HFFc6 (cell line): ENCODE measurements around the gene ANOS1. TPM values are rescaled to one million over a fixed set of nuclear protein-coding genes. Genes with fewer than 3 reads are reported as not detected.

Source experiments
- DNase-seq: peaks from one replicate; pipeline ENCODE4 v3.0.0-alpha.2; 2018
- H3K27ac Mint-ChIP-seq: 2 replicates; pipeline ENCODE4 v1.8.0; 2020; ENCODE audit warnings: mild to moderate bottlenecking, mixed read lengths
- H3K27me3 Mint-ChIP-seq: 2 replicates; pipeline ENCODE4 v1.8.0; 2021; ENCODE audit warnings: mild to moderate bottlenecking, moderate library complexity, mixed read lengths; ENCODE audit not compliant: insufficient read depth
- H3K36me3 Mint-ChIP-seq: 2 replicates; pipeline ENCODE4 v1.8.0; 2021; ENCODE audit warnings: low read depth, mixed read lengths
- H3K4me1 Mint-ChIP-seq: 2 replicates; pipeline ENCODE4 v1.8.0; 2020; ENCODE audit warnings: low read depth, mixed read lengths
- H3K4me3 Mint-ChIP-seq: 2 replicates; pipeline ENCODE4 v1.8.0; 2020; ENCODE audit warnings: mild to moderate bottlenecking, moderate library complexity, mixed read lengths
- H3K9me3 Mint-ChIP-seq: 2 replicates; pipeline ENCODE4 v1.8.0; 2020; ENCODE audit warnings: mild to moderate bottlenecking, mixed read lengths
- total RNA-seq, 6 experiments: library from RNA; stranded (reverse); fragmentation: NEBNext Ultra II Directional; extraction: Animal tissue kit (Norgen Biotek cat#: 25700); gene quantifications; 2 replicates in 1 of 6; 3 replicates in 5 of 6; pipeline ENCODE4 v1.2.3, GENCODE V29; 2021
- TF ChIP-seq, protein P1 (sequence below): fragments of 200-600 bp; sonication (generic); IDR thresholded peaks from 2 replicates; pipeline ENCODE4 v1.5.0; 2021; ENCODE audit warnings: antibody characterized with exemption, mild to moderate bottlenecking

ANOS1 gene
- total RNA-seq, 6 experiments from 2014 or later: 0.02 to 0.12 (median 0.07) TPM; not detected in 3

DNA sequence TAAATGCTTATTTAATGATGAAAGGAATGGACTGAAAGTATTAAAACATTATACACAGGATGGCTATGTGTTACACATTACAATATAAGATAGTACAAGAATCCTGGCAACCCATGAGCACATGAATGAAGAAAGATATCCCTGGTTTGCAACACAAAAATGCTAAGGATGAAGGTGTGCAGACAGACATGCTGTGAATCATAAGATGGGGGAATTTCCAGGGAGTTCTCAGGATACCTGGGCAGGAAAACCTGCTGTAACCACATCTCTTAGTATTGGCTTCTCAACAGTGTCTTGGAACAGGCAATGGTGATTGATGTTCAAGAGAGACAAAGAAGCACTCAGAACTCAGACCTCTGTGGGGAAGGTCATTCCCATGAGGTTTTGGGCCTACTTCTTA lies 23.9 kb upstream of the ANOS1 start:
- DNase-seq: no peak
- no peak overlapping the region for H3K4me3 Mint-ChIP-seq

GRCh38 chrX:8755116-8755515 lies 23.2 kb upstream of the ANOS1 start:
- H3K4me1 Mint-ChIP-seq: peaks cover 36% of the 10 kb centered on the region
- no peak overlapping the region for H3K4me3 Mint-ChIP-seq
- no peak for DNase-seq
- no peaks in the 10 kb centered on the region for H3K9me3 Mint-ChIP-seq
- H3K27me3 Mint-ChIP-seq: no peaks in the 10 kb centered on the region; the same call in none of the 2 replicates
- H3K27ac Mint-ChIP-seq: no peak overlapping the region
- TF ChIP-seq, protein P1, sequence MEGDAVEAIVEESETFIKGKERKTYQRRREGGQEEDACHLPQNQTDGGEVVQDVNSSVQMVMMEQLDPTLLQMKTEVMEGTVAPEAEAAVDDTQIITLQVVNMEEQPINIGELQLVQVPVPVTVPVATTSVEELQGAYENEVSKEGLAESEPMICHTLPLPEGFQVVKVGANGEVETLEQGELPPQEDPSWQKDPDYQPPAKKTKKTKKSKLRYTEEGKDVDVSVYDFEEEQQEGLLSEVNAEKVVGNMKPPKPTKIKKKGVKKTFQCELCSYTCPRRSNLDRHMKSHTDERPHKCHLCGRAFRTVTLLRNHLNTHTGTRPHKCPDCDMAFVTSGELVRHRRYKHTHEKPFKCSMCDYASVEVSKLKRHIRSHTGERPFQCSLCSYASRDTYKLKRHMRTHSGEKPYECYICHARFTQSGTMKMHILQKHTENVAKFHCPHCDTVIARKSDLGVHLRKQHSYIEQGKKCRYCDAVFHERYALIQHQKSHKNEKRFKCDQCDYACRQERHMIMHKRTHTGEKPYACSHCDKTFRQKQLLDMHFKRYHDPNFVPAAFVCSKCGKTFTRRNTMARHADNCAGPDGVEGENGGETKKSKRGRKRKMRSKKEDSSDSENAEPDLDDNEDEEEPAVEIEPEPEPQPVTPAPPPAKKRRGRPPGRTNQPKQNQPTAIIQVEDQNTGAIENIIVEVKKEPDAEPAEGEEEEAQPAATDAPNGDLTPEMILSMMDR: peak; percentile 44; the same call in 1 of the 2 replicates
- peaks cover 3% of the 10 kb centered on the region; the same call in 1 of the 2 replicates for H3K36me3 Mint-ChIP-seq

More for the DNA sequence above, 23.9 kb upstream of the ANOS1 start:
- TF ChIP-seq, protein P1: no peak
- Mint-ChIP-seq H3K4me1 (peaks cover 38% of the 10 kb centered on the region), H3K27ac (no peak overlapping the region; the same call in 1 of the 2 replicates), H3K9me3 (no peaks in the 10 kb centered on the region), H3K36me3 (peaks cover 3% of the 10 kb centered on the region; the same call in 1 of the 2 replicates), H3K27me3 (no peaks in the 10 kb centered on the region; the same call in none of the 2 replicates)

DNA sequence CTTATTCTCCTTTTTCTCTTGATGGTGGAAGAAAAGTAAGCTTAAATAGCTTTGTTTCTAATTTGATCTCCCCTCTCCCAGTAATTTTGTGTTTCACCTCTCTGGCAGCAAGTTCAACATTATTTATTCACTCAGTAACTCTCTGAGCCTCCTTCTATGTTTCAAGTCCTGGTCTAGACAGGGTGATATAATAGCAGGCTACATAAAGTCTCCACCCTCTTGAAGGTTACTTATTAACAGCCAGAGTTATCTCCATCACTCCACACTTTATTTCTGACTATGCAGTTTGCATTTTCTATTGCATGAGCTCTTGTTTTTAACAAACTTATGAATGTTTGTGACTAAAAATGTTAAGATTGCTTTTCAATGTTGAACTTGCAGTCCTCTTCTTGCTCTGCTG lies 17.8 kb upstream of the ANOS1 start:
- no peak overlapping the region for H3K4me3 Mint-ChIP-seq
- no peaks in the 10 kb centered on the region for H3K36me3 Mint-ChIP-seq
- TF ChIP-seq, protein P1: no peak
- no peaks in the 10 kb centered on the region; the same call in none of the 2 replicates for H3K27me3 Mint-ChIP-seq
- no peak overlapping the region for H3K27ac Mint-ChIP-seq
- DNase-seq: no peak
- no peaks in the 10 kb centered on the region for H3K4me1 Mint-ChIP-seq
- no peaks in the 10 kb centered on the region for H3K9me3 Mint-ChIP-seq

DNA sequence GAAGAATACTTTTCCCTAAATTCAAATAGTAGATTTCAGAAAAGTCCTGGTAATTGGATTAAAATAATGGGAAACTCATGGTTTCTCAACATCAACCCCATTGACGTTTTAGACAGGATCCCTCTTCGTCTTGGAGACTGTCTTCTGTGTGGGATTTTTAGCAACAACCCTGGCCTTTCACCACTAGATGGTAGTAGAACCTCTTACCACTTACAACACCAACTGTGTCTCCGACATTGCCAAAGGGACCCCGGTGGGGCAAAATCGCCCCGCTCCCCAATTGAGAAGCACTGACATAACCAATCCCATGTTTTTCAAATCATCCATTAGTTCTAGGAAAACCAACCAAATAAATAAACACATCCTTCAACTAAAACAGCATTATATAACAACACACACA lies 16.9 kb upstream of the ANOS1 start:
- Mint-ChIP-seq H3K27me3 (no peaks in the 10 kb centered on the region; the same call in none of the 2 replicates), H3K4me3 (no peak overlapping the region), H3K4me1 (no peaks in the 10 kb centered on the region), H3K36me3 (no peaks in the 10 kb centered on the region), H3K27ac (no peak overlapping the region), H3K9me3 (no peaks in the 10 kb centered on the region)
- DNase-seq: no peak
- TF ChIP-seq, protein P1: peak; percentile 77

DNA sequence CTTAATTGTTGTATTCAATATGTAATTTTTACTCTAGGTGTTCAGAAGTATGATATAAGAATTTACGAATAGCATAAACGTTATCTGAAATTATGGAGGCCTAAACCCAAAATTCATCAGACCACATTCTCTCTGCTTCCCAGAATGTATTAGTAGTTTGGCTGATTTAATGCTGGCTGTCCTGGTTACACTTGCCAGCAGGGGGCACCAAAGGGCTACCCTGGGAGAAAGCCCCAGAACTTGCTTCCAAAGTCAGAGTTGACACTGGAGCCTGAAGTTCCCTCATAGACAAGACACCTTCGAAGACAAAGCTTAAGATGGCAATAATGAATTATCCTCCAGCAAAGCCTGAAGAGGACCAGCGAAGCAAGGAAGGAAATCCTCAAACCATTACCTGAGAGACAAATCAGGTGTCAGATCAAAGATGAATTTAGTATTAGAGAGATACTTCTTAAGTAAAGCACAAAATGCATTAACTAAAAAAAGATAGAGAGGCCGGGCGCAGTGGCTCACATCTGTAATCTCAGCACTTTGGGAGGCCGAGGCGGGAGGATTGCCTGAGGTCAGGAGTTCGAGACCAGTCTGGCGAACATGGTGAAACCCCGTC lies 11.3 kb upstream of the ANOS1 start:
- Mint-ChIP-seq H3K36me3 (no peaks in the 10 kb centered on the region), H3K27me3 (peaks cover 4% of the 10 kb centered on the region; the same call in 1 of the 2 replicates), H3K27ac (no peak overlapping the region), H3K4me1 (no peaks in the 10 kb centered on the region), H3K4me3 (no peak overlapping the region), H3K9me3 (no peaks in the 10 kb centered on the region)
- TF ChIP-seq, protein P1: peak; percentile 84
- DNase-seq: peak; percentile 17
